Suprapubic skin (tissue), 4 donors: Measurements from ENCODE around the gene TBC1D25.

Experiments
- POLR2A ChIP-seq, 2 donors: fragments of 450-650 bp; IDR thresholded peaks; one replicate each; pipeline ENCODE4 v1.6.1; 2017; ENCODE audit warnings: antibody characterized with exemption in 2 of 2, mild to moderate bottlenecking in 2 of 2, moderate library complexity in 2 of 2
- POLR2AphosphoS5 ChIP-seq, 3 donors: sonication (generic); formaldehyde crosslinking; IDR thresholded peaks; one replicate each; pipeline ENCODE4 v1.6.1; 2017; ENCODE audit warnings: antibody characterized with exemption in 3 of 3
- TF ChIP-seq, protein P1 (sequence below), 2 donors: fragments of 200-600 bp in 1 of 2; fragments of 450-650 bp in 1 of 2; sonication (generic) in 1 of 2; IDR thresholded peaks; one replicate each; pipeline ENCODE4 v1.5.1; 2016 to 2019; ENCODE audit warnings: antibody characterized with exemption in 2 of 2, mild to moderate bottlenecking in 1 of 2, moderate library complexity in 1 of 2

DNA sequence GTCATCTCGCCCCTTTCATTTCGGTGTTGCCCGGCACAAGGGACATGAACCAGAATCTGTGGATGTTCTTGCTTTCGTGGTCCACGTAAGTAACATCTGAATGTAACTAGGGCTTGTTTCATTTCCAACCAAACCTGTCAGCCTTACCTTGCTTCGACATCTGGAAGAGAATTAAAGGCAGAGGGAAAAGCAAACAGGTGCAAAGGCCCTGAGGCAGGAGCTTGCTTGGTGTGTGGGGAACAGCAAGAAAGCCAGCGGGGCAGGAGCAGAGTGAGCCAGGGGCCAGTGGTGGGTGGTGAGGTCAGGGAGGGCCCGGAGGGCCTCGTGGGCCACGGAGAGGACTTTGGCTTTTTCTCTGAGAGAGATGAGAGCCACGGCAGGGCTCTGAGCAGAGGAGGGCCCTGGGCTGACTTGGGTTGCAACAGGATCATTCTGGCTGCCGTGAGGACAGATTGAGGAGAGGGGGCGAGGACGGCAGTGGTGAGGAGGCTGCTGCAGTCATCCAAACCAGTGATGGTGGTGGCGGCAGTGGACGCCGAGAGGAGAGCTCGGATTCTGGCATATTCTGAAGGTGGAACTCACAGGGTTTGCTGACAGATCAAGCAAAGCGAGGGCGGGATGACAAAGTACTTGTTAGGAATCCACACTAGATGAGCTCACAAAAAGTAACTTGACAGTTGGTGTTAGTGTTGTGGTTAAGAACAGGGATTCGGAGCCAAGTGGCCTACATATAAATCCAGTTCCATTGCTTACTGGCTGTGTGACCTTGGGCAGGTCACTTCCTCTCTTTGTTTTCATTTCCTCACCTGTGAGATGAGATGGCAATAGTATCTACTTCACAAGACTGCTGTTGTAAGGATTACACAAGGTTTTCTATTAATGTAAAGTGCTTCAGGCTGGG, 50.9 kb downstream of the TBC1D25 start:
- TF ChIP-seq, protein P1, sequence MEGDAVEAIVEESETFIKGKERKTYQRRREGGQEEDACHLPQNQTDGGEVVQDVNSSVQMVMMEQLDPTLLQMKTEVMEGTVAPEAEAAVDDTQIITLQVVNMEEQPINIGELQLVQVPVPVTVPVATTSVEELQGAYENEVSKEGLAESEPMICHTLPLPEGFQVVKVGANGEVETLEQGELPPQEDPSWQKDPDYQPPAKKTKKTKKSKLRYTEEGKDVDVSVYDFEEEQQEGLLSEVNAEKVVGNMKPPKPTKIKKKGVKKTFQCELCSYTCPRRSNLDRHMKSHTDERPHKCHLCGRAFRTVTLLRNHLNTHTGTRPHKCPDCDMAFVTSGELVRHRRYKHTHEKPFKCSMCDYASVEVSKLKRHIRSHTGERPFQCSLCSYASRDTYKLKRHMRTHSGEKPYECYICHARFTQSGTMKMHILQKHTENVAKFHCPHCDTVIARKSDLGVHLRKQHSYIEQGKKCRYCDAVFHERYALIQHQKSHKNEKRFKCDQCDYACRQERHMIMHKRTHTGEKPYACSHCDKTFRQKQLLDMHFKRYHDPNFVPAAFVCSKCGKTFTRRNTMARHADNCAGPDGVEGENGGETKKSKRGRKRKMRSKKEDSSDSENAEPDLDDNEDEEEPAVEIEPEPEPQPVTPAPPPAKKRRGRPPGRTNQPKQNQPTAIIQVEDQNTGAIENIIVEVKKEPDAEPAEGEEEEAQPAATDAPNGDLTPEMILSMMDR (IDR thresholded peaks at IDR 0.05) = no peak
- TF ChIP-seq POLR2A (IDR thresholded peaks at IDR 0.05) (no peak), POLR2AphosphoS5 (IDR thresholded peaks at IDR 0.05) (no peak)
